IMR-90 (cell line): ENCODE measurements around the gene PAIP1. TPM values are rescaled to one million over a fixed set of nuclear protein-coding genes. Genes with fewer than 3 reads are reported as not detected.

Source experiments
- ATAC-seq: fragments of 200-7000 bp; cut with Tn5 transposase; 2 replicates; pipeline ENCODE4 v1.9.1; 2020; ENCODE audit warnings: low read depth, mild to moderate bottlenecking, moderate library complexity
- BruUV-seq: library from RNA; stranded (reverse); fragments of 400-500 nt; replicated peaks from 2 replicates; lab custom pipeline; 2021; lab: Mats Ljungman, UMichigan
- CTCF ChIA-PET: fragments of 300-600 bp; formaldehyde crosslinking; extraction: SDS; loops from one replicate; lab custom pipeline; 2021; ENCODE audit warnings: antibody characterized with exemption; lab: Yijun Ruan, JAX
- POLR2A ChIA-PET: fragments of 300-600 bp; sonication (Branson Sonifier 250); formaldehyde crosslinking; loops from one replicate; lab custom pipeline; 2022; ENCODE audit warnings: antibody characterized with exemption; ENCODE audit not compliant: unreplicated experiment; lab: Charles Lee
- DNase-seq: peaks from one replicate; pipeline ENCODE4 v3.0.0; 2013
- H2AFZ ChIP-seq: replicated peaks from 2 replicates; pipeline ENCODE3; 2013; ENCODE audit warnings: low read length, mild to moderate bottlenecking; ENCODE audit not compliant: poor library complexity
- H2AK5ac ChIP-seq: 2 replicates; pipeline ENCODE4 v1.6.1; 2013; ENCODE audit warnings: low read depth, low read length, inconsistent platforms
- H2AK9ac ChIP-seq: replicated peaks from 2 replicates; pipeline ENCODE3; 2013; ENCODE audit warnings: mild to moderate bottlenecking, low read depth, low read length, moderate library complexity; ENCODE audit not compliant: poor library complexity
- H2BK120ac ChIP-seq: 2 replicates; pipeline ENCODE4 v1.6.1; 2013; ENCODE audit warnings: low read depth, low read length, inconsistent platforms
- H2BK15ac ChIP-seq: 3 replicates; pipeline ENCODE4 v1.6.1; 2013; ENCODE audit warnings: low read depth, low read length, inconsistent platforms
- H2BK20ac ChIP-seq: 2 replicates; pipeline ENCODE4 v1.6.1; 2013; ENCODE audit warnings: low read depth, mild to moderate bottlenecking, inconsistent platforms, low read length, moderate library complexity
- H2BK5ac ChIP-seq: 2 replicates; pipeline ENCODE4 v1.6.1; 2013; ENCODE audit warnings: mild to moderate bottlenecking, low read depth, low read length, inconsistent platforms; ENCODE audit not compliant: poor library complexity, severe bottlenecking
- H3K14ac ChIP-seq: replicated peaks from 2 replicates; pipeline ENCODE4 v1.6.1; 2013; ENCODE audit warnings: low read depth, low read length, inconsistent platforms
- H3K18ac ChIP-seq: 2 replicates; pipeline ENCODE4 v1.6.1; 2013; ENCODE audit warnings: low read depth, low read length, control low read depth
- H3K23ac ChIP-seq: 2 replicates; pipeline ENCODE4 v1.6.1; 2013; ENCODE audit warnings: low read depth, low read length, inconsistent platforms
- H3K27ac ChIP-seq: 2 replicates; pipeline ENCODE4 v1.5.1; 2013; ENCODE audit warnings: mild to moderate bottlenecking, control low read depth, low read length; ENCODE audit not compliant: insufficient read depth
- H3K27me3 ChIP-seq: 2 replicates; pipeline ENCODE4 v1.6.1; 2013; ENCODE audit warnings: low read length; ENCODE audit not compliant: control insufficient read depth, insufficient read depth
- H3K36me3 ChIP-seq: 2 replicates; pipeline ENCODE4 v1.6.1; 2013; ENCODE audit warnings: low read length, mixed read lengths; ENCODE audit not compliant: control insufficient read depth, insufficient read depth
- H3K4ac ChIP-seq: 2 replicates; pipeline ENCODE4 v1.6.1; 2013; ENCODE audit warnings: low read depth, low read length, inconsistent platforms
- H3K4me1 ChIP-seq: 2 replicates; pipeline ENCODE4 v1.6.1; 2013; ENCODE audit warnings: low read length, mixed read lengths; ENCODE audit not compliant: control insufficient read depth, insufficient read depth
- H3K4me2 ChIP-seq: 2 replicates; pipeline ENCODE4 v1.6.1; 2013; ENCODE audit warnings: low read depth, mild to moderate bottlenecking, control low read depth, low read length, moderate library complexity
- H3K4me3 ChIP-seq: 2 replicates; pipeline ENCODE4 v1.5.1; 2013; ENCODE audit warnings: low read depth, mild to moderate bottlenecking, control low read depth, low read length, moderate library complexity; ENCODE audit not compliant: insufficient read depth
- H3K56ac ChIP-seq: 2 replicates; pipeline ENCODE4 v1.6.1; 2013; ENCODE audit warnings: low read length, inconsistent platforms; ENCODE audit not compliant: insufficient read depth; ENCODE audit errors: extremely low read depth
- H3K79me1 ChIP-seq, 2 experiments: 2 replicates each; pipeline ENCODE4 v1.6.1; 2013; ENCODE audit warnings: low read length in 2 of 2, inconsistent platforms in 1 of 2, low read depth in 1 of 2
- H3K9ac ChIP-seq: 2 replicates; pipeline ENCODE4 v1.6.1; 2013; ENCODE audit warnings: low read depth, low read length, control low read depth
- H3K9me1 ChIP-seq: 2 replicates; pipeline ENCODE4 v1.6.1; 2013; ENCODE audit warnings: low read length, inconsistent platforms; ENCODE audit not compliant: insufficient read depth
- H3K9me3 ChIP-seq: 2 replicates; pipeline ENCODE4 v1.6.1; 2013; ENCODE audit warnings: low read length; ENCODE audit not compliant: control insufficient read depth, insufficient read depth
- H4K20me1 ChIP-seq: 2 replicates; pipeline ENCODE4 v1.6.1; 2013; ENCODE audit warnings: low read length, inconsistent platforms; ENCODE audit not compliant: insufficient read depth
- H4K5ac ChIP-seq: 2 replicates; pipeline ENCODE4 v1.6.1; 2013; ENCODE audit warnings: mild to moderate bottlenecking, low read depth, low read length, control low read depth
- H4K8ac ChIP-seq, 2 experiments: 2 replicates each; pipeline ENCODE4 v1.6.1; 2013; ENCODE audit warnings: low read depth in 2 of 2, low read length in 2 of 2, control low read depth in 1 of 2, inconsistent platforms in 1 of 2
- H4K91ac ChIP-seq: 2 replicates; pipeline ENCODE4 v1.6.1; 2013; ENCODE audit warnings: low read depth, low read length, inconsistent platforms; ENCODE audit not compliant: insufficient read depth
- BHLHE40 ChIP-seq: fragments of 150-350 bp; IDR thresholded peaks from 2 replicates; pipeline ENCODE4 v1.6.1; 2016; ENCODE audit warnings: mild to moderate bottlenecking, low read depth, low read length
- CEBPB ChIP-seq: IDR thresholded peaks from 2 replicates; pipeline ENCODE4 v1.6.1; 2012; ENCODE audit warnings: low read depth, low read length, improper control_type of control experiment
- CHD1 ChIP-seq: IDR thresholded peaks from 2 replicates; pipeline ENCODE4 v1.6.1; 2012; ENCODE audit warnings: low read depth, low read length, improper control_type of control experiment
- FOS ChIP-seq: fragments of 150-350 bp; IDR thresholded peaks from 2 replicates; pipeline ENCODE4 v1.6.1; 2016; ENCODE audit warnings: low read depth, low read length
- MAZ ChIP-seq: IDR thresholded peaks from 2 replicates; pipeline ENCODE4 v1.6.1; 2012; ENCODE audit warnings: low read depth, mild to moderate bottlenecking, low read length, improper control_type of control experiment, moderate library complexity, borderline replicate concordance
- MXI1 ChIP-seq: IDR thresholded peaks from 2 replicates; pipeline ENCODE4 v1.6.1; 2012; ENCODE audit warnings: low read depth, mild to moderate bottlenecking, low read length, moderate library complexity, borderline replicate concordance
- POLR2A ChIP-seq: IDR thresholded peaks from 2 replicates; pipeline ENCODE4 v1.6.1; 2012; ENCODE audit warnings: mild to moderate bottlenecking, low read depth, low read length
- RAD21 ChIP-seq: IDR thresholded peaks from 2 replicates; pipeline ENCODE4 v1.6.1; 2012; ENCODE audit warnings: low read length, improper control_type of control experiment
- RCOR1 ChIP-seq: IDR thresholded peaks from 2 replicates; pipeline ENCODE4 v1.6.1; 2012; ENCODE audit warnings: mild to moderate bottlenecking, low read length, improper control_type of control experiment; ENCODE audit not compliant: insufficient replicate concordance
- RFX5 ChIP-seq: IDR thresholded peaks from 2 replicates; pipeline ENCODE4 v1.8.0; 2012; ENCODE audit warnings: low read depth, mild to moderate bottlenecking, low read length, moderate library complexity
- SMC3 ChIP-seq: fragments of 150-350 bp; IDR thresholded peaks from 2 replicates; pipeline ENCODE4 v1.6.1; 2016; ENCODE audit warnings: low read depth, mild to moderate bottlenecking, antibody characterized with exemption, low read length, moderate library complexity
- WGBS, 2 experiments: methylation state at CpG; one replicate each; pipeline versions ENCODE4 v1.1.5 to v1.1.7; 2013; ENCODE audit warnings: missing lambda C conversion rate in 2 of 2; ENCODE audit not compliant: insufficient read length in 1 of 2; ENCODE audit errors: extremely low coverage in 2 of 2; 5-methylcytosine and 5-hydroxymethylcytosine counted together
- dilution Hi-C: fragments of 300-500 bp; cut with HindIII; formaldehyde crosslinking; loops from one replicate; pipeline ENCODE4 v1.14.3; 2018; ENCODE audit warnings: low sequenced_read_pairs; ENCODE audit not compliant: unreplicated experiment
- in situ Hi-C: fragments of 300-500 bp; cut with MboI; formaldehyde crosslinking; loops from 3 replicates; pipeline ENCODE4 v1.14.3; 2019; ENCODE audit warnings: low sequenced_read_pairs, inconsistent platforms, mixed read lengths
- intact Hi-C: fragments of 100-400 bp; cut with micrococcal nuclease; formaldehyde crosslinking; loops from 2 replicates; pipeline ENCODE4 v1.10.0; 2022
- polyA plus RNA-seq, 3 experiments: library from polyadenylated mRNA; depleted of rRNA; stranded (reverse); fragments of >200 nt; gene quantifications; 2 replicates each; pipeline ENCODE4 v1.2.3, GENCODE V29; 2012; ENCODE audit warnings: low replicate concordance in 1 of 3
- total RNA-seq: library from RNA; depleted of rRNA; stranded (reverse); fragments of >200 nt; gene quantifications from 2 replicates; pipeline ENCODE4 v1.2.3, GENCODE V29; 2012
- TF ChIP-seq, protein P1 (sequence below): fragments of 150-350 bp; IDR thresholded peaks from 2 replicates; pipeline ENCODE4 v1.6.1; 2016; ENCODE audit warnings: low read depth, mild to moderate bottlenecking, low read length, moderate library complexity, borderline replicate concordance
- TF ChIP-seq, protein P2 (sequence below): fragments of 150-350 bp; IDR thresholded peaks from 2 replicates; pipeline ENCODE4 v1.6.1; 2017; ENCODE audit warnings: mild to moderate bottlenecking, antibody characterized with exemption, low read length, low read depth

PAIP1 gene
- total and polyA plus RNA-seq, 2 of the 4 experiments (the other 2 are of a cell fraction), result 59.1 to 123 TPM

DNA sequence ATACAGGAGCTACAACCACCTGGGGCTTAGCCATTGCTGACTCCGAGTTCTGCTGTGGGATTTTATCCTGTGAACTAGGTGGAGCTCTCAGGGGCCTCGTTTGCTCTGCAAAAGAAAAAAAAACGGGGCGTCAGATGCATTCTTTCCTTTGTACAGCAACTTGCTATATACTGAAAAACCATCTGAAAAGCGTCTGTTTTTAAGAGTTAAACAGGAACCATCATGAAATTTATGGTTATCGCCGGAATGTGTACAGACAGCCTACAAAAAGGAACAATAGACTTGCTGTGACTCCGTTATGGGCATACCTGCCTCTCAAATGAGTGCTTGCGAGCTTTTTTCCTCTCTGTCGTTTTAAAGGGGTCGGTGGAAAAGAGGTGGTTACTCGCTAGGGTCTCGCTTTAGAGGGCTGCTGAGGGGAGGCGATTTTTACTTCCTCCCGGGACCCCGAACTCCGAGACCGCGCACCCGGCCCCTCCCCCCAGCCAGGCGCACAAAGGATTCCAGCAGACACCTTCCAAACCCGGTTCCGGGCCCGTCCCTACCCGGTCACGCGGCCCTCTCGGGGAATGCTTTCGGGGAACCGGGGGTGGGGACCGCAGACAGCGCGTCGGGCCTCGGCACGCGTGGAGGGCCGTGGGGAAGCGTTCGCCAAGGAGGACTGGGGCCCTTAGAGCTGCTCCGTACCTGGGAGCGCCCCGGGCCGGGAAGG, 826 bp downstream of the PAIP1 start:
- peak overlapping the region; percentile 74 for H3K27ac ChIP-seq
- ChIA-PET POLR2A (interaction anchor here (0.7 kb wide), 2 partner anchors 72 to 75 kb away, joined by 3 to 5 read pairs; no protein-coding TSS in a partner anchor), CTCF (interaction anchor here (1.3 kb wide), 1 partner anchor 16 kb away, joined by 4 read pairs; no protein-coding TSS in a partner anchor)
- peak overlapping the region; percentile 65 for H3K4me3 ChIP-seq
- peak overlapping the region; percentile 96 for H3K9ac ChIP-seq
- no TSS peak for BruUV-seq
- peak overlapping the region; percentile 55 for H3K18ac ChIP-seq
- peaks cover 7% of the 10 kb centered on the region for H3K36me3 ChIP-seq
- H2BK5ac ChIP-seq, result peak overlapping the region; percentile 55
- no peak overlapping the region for H2BK15ac ChIP-seq
- in situ Hi-C loops (no loop called here), dilution Hi-C loops (no loop called here), intact Hi-C loops (loop anchor here (1.0 to 10.0 kb wide), 2 partner anchors 46 to 1219 kb away; no protein-coding TSS in a partner anchor)
- peak overlapping the region; percentile 88 for H3K23ac ChIP-seq
- H3K14ac ChIP-seq, result peak overlapping the region; percentile 93
- peak overlapping the region; percentile 63; the same call in 1 of the 2 replicates for H2AK5ac ChIP-seq
- peak overlapping the region; percentile 70 for H3K4me2 ChIP-seq
- H3K4me1 ChIP-seq, result peaks cover 4% of the 10 kb centered on the region
- peaks cover 2% of the 10 kb centered on the region; the same call in 1 of the 2 replicates for H3K9me1 ChIP-seq
- peak overlapping the region; percentile 14; the same call in 1 of the 2 replicates for H2BK120ac ChIP-seq
- H4K91ac ChIP-seq, result peak overlapping the region; percentile 75
- no peak overlapping the region for H2BK20ac ChIP-seq
- H3K4ac ChIP-seq, result peak overlapping the region; percentile 85
- H3K9me3 ChIP-seq, result no peaks in the 10 kb centered on the region
- peak; percentile 33 for ATAC-seq
- WGBS, 2 experiments, result 4% methylated on average over 3 of the region's 44 CpGs; no CpG with 5 or more reads in 1 of the 2 experiments
- H4K20me1 ChIP-seq, result peaks cover 9% of the 10 kb centered on the region; the same call in 1 of the 2 replicates
- H3K27me3 ChIP-seq, result no peaks in the 10 kb centered on the region
- H4K8ac ChIP-seq, result peak overlapping the region; percentile 75 to 91
- H4K5ac ChIP-seq, result peak overlapping the region; percentile 14
- peak overlapping the region; percentile 96 for H2AK9ac ChIP-seq
- H3K79me1 ChIP-seq, result peaks cover 12 to 28% of the 10 kb centered on the region in 2 experiments; a peak in 3 of 4 replicates
- peak overlapping the region; percentile 73 for H3K56ac ChIP-seq
- H2AFZ ChIP-seq, result peak overlapping the region; percentile 96
- DNase-seq, result peak; percentile 16
- TF ChIP-seq MAZ (no peak), CEBPB (no peak), POLR2A (no peak), RAD21 (no peak), RCOR1 (no peak), SMC3 (no peak), CHD1 (0 out of 2 replicates have a peak, but pooled peaks have one; percentile 33), BHLHE40 (peak; percentile 49; the same call in 1 of the 2 replicates), MXI1 (0 out of 2 replicates have a peak, but pooled peaks have one; percentile 11), FOS (no peak), RFX5 (no peak)
- TF ChIP-seq, protein P1, sequence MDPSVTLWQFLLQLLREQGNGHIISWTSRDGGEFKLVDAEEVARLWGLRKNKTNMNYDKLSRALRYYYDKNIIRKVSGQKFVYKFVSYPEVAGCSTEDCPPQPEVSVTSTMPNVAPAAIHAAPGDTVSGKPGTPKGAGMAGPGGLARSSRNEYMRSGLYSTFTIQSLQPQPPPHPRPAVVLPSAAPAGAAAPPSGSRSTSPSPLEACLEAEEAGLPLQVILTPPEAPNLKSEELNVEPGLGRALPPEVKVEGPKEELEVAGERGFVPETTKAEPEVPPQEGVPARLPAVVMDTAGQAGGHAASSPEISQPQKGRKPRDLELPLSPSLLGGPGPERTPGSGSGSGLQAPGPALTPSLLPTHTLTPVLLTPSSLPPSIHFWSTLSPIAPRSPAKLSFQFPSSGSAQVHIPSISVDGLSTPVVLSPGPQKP, result no peak
- TF ChIP-seq, protein P2, sequence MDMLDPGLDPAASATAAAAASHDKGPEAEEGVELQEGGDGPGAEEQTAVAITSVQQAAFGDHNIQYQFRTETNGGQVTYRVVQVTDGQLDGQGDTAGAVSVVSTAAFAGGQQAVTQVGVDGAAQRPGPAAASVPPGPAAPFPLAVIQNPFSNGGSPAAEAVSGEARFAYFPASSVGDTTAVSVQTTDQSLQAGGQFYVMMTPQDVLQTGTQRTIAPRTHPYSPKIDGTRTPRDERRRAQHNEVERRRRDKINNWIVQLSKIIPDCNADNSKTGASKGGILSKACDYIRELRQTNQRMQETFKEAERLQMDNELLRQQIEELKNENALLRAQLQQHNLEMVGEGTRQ, result 0 out of 2 replicates have a peak, but pooled peaks have one; percentile 26
